GM12878 (cell line): ENCODE results near the gene KLHL22.

ENCODE experiments used
- CHD4 ChIP-seq: fragments of 200-600 bp; sonication (generic); IDR thresholded peaks from 2 replicates; pipeline ENCODE4 v1.6.1; 2016; ENCODE audit warnings: mild to moderate bottlenecking
- CREB1 ChIP-seq: IDR thresholded peaks from 2 replicates; pipeline ENCODE4 v1.6.1; 2012; ENCODE audit warnings: low read depth, mild to moderate bottlenecking, inconsistent platforms
- POLR2A ChIP-seq: IDR thresholded peaks from 2 replicates; pipeline ENCODE4 v1.6.1; 2011; ENCODE audit warnings: low read depth, mild to moderate bottlenecking, low read length
- POLR2AphosphoS2 ChIP-seq: IDR thresholded peaks from 2 replicates; pipeline ENCODE4 v1.6.1; 2011; ENCODE audit warnings: low read depth, mild to moderate bottlenecking, low read length, improper control_type of control experiment, moderate library complexity
- RFX5 ChIP-seq: IDR thresholded peaks from 2 replicates; pipeline ENCODE4 v1.6.1; 2011; ENCODE audit warnings: low read depth, low read length, improper control_type of control experiment
- TF ChIP-seq, protein P1 (sequence below): fragments of 450-650 bp; IDR thresholded peaks from 2 replicates; pipeline ENCODE4 v1.6.1; 2017; ENCODE audit warnings: mild to moderate bottlenecking, moderate library complexity
- TF ChIP-seq, protein P2 (sequence below), 3 experiments: IDR thresholded peaks in 2 of 3; conservative IDR thresholded peaks in 1 of 3; 2 replicates each; pipeline ENCODE4 v1.5.1; 2011; ENCODE audit warnings: low read depth in 3 of 3, low read length in 3 of 3, mild to moderate bottlenecking in 3 of 3, control low read depth in 2 of 3, moderate library complexity in 2 of 3, inconsistent platforms in 1 of 3, mixed read lengths in 1 of 3; ENCODE audit not compliant: control insufficient read depth in 2 of 3, insufficient read depth in 1 of 3; ENCODE audit errors: extremely low read depth in 1 of 3

DNA sequence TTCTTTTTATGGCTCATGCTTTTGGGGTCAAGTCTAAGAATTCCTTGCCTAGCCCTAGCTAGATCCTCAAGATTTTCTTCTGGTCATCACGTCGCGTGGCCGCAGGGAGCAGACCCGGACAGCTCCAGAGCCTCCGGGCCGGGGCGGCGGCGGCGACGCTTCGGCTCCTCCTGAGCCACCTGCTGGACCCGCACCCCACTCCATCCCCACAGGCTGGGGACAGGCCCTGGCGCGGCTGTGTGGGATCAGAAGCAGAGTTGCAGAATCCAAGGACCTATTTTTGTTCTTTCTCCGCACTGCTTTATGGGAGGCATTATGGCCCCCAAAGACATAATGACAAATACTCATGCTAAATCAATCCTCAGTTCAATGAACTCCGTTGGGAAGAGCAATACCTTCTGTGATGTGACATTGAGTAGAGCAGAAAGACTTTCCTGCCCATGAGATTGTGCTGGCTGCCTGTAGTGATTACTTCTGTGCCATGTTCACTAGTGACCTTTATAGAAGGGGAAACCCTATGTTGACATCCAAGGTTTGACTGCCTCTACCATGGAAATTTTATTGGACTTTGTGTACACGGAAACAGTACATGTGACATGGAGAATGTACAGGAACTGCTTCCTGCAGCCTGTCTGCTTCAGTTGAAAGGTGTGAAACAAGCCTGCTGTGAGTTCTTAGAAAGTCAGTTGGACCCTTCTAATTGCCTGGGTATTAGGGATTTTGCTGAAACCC, 45.6 kb downstream of the KLHL22 start:
- TF ChIP-seq CHD4 (no peak), POLR2AphosphoS2 (no peak), CREB1 (no peak), POLR2A (no peak), RFX5 (no peak)
- TF ChIP-seq, protein P1, sequence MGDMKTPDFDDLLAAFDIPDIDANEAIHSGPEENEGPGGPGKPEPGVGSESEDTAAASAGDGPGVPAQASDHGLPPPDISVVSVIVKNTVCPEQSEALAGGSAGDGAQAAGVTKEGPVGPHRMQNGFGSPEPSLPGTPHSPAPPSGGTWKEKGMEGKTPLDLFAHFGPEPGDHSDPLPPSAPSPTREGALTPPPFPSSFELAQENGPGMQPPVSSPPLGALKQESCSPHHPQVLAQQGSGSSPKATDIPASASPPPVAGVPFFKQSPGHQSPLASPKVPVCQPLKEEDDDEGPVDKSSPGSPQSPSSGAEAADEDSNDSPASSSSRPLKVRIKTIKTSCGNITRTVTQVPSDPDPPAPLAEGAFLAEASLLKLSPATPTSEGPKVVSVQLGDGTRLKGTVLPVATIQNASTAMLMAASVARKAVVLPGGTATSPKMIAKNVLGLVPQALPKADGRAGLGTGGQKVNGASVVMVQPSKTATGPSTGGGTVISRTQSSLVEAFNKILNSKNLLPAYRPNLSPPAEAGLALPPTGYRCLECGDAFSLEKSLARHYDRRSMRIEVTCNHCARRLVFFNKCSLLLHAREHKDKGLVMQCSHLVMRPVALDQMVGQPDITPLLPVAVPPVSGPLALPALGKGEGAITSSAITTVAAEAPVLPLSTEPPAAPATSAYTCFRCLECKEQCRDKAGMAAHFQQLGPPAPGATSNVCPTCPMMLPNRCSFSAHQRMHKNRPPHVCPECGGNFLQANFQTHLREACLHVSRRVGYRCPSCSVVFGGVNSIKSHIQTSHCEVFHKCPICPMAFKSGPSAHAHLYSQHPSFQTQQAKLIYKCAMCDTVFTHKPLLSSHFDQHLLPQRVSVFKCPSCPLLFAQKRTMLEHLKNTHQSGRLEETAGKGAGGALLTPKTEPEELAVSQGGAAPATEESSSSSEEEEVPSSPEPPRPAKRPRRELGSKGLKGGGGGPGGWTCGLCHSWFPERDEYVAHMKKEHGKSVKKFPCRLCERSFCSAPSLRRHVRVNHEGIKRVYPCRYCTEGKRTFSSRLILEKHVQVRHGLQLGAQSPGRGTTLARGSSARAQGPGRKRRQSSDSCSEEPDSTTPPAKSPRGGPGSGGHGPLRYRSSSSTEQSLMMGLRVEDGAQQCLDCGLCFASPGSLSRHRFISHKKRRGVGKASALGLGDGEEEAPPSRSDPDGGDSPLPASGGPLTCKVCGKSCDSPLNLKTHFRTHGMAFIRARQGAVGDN = no peak
- TF ChIP-seq, protein P2, sequence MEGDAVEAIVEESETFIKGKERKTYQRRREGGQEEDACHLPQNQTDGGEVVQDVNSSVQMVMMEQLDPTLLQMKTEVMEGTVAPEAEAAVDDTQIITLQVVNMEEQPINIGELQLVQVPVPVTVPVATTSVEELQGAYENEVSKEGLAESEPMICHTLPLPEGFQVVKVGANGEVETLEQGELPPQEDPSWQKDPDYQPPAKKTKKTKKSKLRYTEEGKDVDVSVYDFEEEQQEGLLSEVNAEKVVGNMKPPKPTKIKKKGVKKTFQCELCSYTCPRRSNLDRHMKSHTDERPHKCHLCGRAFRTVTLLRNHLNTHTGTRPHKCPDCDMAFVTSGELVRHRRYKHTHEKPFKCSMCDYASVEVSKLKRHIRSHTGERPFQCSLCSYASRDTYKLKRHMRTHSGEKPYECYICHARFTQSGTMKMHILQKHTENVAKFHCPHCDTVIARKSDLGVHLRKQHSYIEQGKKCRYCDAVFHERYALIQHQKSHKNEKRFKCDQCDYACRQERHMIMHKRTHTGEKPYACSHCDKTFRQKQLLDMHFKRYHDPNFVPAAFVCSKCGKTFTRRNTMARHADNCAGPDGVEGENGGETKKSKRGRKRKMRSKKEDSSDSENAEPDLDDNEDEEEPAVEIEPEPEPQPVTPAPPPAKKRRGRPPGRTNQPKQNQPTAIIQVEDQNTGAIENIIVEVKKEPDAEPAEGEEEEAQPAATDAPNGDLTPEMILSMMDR (IDR thresholded peaks at IDR 0.05 in 2 of 3, conservative IDR thresholded peaks at IDR 0.05 in 1 of 3; ENCODE audit: control insufficient read depth in 2 of 3, extremely low read depth in 1 of 3, insufficient read depth in 1 of 3, low read depth in 3 of 3, low read length in 3 of 3) = no peak
